H1 (cell line): Measurements from ENCODE around the gene GAB2.

ENCODE experiments used
- BRCA1 ChIP-seq: IDR thresholded peaks from 2 replicates; pipeline ENCODE4 v1.6.1; 2012; ENCODE audit warnings: low read depth, low read length, improper control_type of control experiment
- CEBPB ChIP-seq: IDR thresholded peaks from 2 replicates; pipeline ENCODE4 v1.6.1; 2012; ENCODE audit warnings: low read depth, low read length
- CHD1 ChIP-seq: IDR thresholded peaks from 2 replicates; pipeline ENCODE4 v1.6.1; 2012; ENCODE audit warnings: low read depth, low read length, improper control_type of control experiment
- EZH2 ChIP-seq: fragments of 200-600 bp; sonication (generic); IDR thresholded peaks from 2 replicates; pipeline ENCODE4 v1.7.1; 2012; ENCODE audit warnings: low read depth, mild to moderate bottlenecking, moderate library complexity, low read length, inconsistent platforms; ENCODE audit not compliant: severe bottlenecking
- GABPA ChIP-seq: IDR thresholded peaks from 2 replicates; pipeline ENCODE4 v1.6.1; 2011; ENCODE audit warnings: mild to moderate bottlenecking, low read length, moderate library complexity, borderline replicate concordance; ENCODE audit not compliant: insufficient read depth
- KDM1A ChIP-seq: fragments of 200-600, 300-600 bp; sonication (generic); IDR thresholded peaks from 2 replicates; pipeline ENCODE4 v1.7.1; 2016; ENCODE audit warnings: mild to moderate bottlenecking, low read length, borderline replicate concordance
- POLR2AphosphoS5 ChIP-seq: IDR thresholded peaks from 2 replicates; pipeline ENCODE4 v1.6.1; 2011; ENCODE audit warnings: low read depth, low read length
- RXRA ChIP-seq: IDR thresholded peaks from 2 replicates; pipeline ENCODE4 v1.6.1; 2011; ENCODE audit warnings: low read depth, mild to moderate bottlenecking, low read length, moderate library complexity; ENCODE audit not compliant: insufficient read depth
- TAF1 ChIP-seq: IDR thresholded peaks from 2 replicates; pipeline ENCODE4 v1.6.1; 2011; ENCODE audit warnings: mild to moderate bottlenecking, low read depth, low read length
- YY1 ChIP-seq: IDR thresholded peaks from 2 replicates; pipeline ENCODE4 v1.6.1; 2011; ENCODE audit warnings: low read depth, mild to moderate bottlenecking, low read length
- TF ChIP-seq, protein P1 (sequence below), 3 experiments: IDR thresholded peaks; 1 replicate in 2 of 3; 2 replicates in 1 of 3; pipeline versions ENCODE4 v1.5.1 to v1.6.1; 2011; ENCODE audit warnings: low read length in 3 of 3, mild to moderate bottlenecking in 3 of 3, inconsistent platforms in 2 of 3, low read depth in 1 of 3, moderate library complexity in 1 of 3; ENCODE audit not compliant: insufficient read depth in 1 of 3; ENCODE audit errors: control extremely low read depth in 1 of 3

DNA sequence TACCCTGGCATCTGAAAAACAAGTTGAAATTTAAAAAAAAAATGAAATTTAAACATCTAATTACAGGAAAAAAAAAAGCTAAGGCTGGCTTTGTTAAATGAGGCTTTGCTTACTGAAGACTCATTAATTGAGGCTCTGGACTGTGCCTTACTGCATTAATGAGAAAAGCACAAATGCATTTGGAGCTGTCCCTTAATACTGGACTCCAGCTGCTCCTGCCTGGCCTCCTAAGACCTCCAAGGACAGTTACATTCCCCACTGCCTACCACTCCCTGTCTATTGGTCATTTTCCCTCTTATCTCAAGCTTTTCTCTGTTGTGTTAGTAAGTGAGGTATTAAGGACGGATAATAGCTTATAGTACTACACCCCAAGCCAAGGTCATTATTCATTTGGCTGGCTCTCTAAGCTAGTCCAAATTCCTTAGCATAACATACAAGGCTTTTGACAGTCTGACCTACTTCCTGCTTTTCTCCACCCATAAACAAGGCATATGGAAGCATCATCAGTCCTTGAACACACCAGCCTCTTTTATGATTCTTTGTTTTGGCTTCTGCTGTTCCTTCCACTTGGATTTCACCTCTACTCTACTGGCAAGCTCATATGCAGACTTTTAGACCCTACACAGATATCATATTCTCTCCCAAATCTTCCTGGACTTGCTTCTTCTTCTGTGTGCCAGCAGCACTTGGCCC is 166.4 kb downstream of the GAB2 start:
- TF ChIP-seq, protein P1, sequence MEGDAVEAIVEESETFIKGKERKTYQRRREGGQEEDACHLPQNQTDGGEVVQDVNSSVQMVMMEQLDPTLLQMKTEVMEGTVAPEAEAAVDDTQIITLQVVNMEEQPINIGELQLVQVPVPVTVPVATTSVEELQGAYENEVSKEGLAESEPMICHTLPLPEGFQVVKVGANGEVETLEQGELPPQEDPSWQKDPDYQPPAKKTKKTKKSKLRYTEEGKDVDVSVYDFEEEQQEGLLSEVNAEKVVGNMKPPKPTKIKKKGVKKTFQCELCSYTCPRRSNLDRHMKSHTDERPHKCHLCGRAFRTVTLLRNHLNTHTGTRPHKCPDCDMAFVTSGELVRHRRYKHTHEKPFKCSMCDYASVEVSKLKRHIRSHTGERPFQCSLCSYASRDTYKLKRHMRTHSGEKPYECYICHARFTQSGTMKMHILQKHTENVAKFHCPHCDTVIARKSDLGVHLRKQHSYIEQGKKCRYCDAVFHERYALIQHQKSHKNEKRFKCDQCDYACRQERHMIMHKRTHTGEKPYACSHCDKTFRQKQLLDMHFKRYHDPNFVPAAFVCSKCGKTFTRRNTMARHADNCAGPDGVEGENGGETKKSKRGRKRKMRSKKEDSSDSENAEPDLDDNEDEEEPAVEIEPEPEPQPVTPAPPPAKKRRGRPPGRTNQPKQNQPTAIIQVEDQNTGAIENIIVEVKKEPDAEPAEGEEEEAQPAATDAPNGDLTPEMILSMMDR (IDR thresholded peaks at IDR 0.05; ENCODE audit: control extremely low read depth in 1 of 3, insufficient read depth in 1 of 3, low read depth in 1 of 3, low read length in 3 of 3) = no peak
- no peak for TF ChIP-seq YY1
- TF ChIP-seq EZH2 = no peak
- no peak for TF ChIP-seq GABPA
- no peak for TF ChIP-seq BRCA1
- TF ChIP-seq KDM1A = no peak
- TF ChIP-seq CEBPB = no peak
- no peak for TF ChIP-seq CHD1
- no peak for TF ChIP-seq TAF1
- no peak for TF ChIP-seq POLR2AphosphoS5
- no peak for TF ChIP-seq RXRA
